Gastrocnemius medialis (tissue), 4 donors: Measurements from ENCODE around the gene SPTBN5.

Experiments used
- CTCF ChIP-seq, 5 experiments: fragments of 450-650 bp in 3 of 5; fragments of 200-600 bp in 2 of 5; sonication (generic) in 2 of 5; IDR thresholded peaks in 4 of 5; conservative IDR thresholded peaks in 1 of 5; 1 replicate in 4 of 5; 2 replicates in 1 of 5; pipeline ENCODE4 v1.5.1; 2016 to 2019; ENCODE audit warnings: antibody characterized with exemption in 5 of 5, mild to moderate bottlenecking in 3 of 5, moderate library complexity in 3 of 5
- POLR2A ChIP-seq, 2 donors: fragments of 450-650 bp; IDR thresholded peaks; one replicate each; pipeline ENCODE4 v1.6.1; 2017; ENCODE audit warnings: antibody characterized with exemption in 2 of 2, mild to moderate bottlenecking in 2 of 2, moderate library complexity in 2 of 2

- TF ChIP-seq CTCF (IDR thresholded peaks at IDR 0.05 in 4 of 5, conservative IDR thresholded peaks at IDR 0.05 in 1 of 5) (no peak), POLR2A (IDR thresholded peaks at IDR 0.05) (no peak)
These were observed 33.6 kb downstream of the SPTBN5 start for GRCh38 chr15:41860049-41860828.
